SH-SY5Y (cell line): Measurements from ENCODE around the gene ZMIZ1.

Experiments used
- GATA2 ChIP-seq: IDR thresholded peaks from 2 replicates; pipeline ENCODE4 v1.6.1; 2011; ENCODE audit warnings: mild to moderate bottlenecking, low read depth, low read length
- GATA3 ChIP-seq: IDR thresholded peaks from 2 replicates; pipeline ENCODE4 v1.6.1; 2011; ENCODE audit warnings: low read depth, mild to moderate bottlenecking, low read length, moderate library complexity

ZMIZ1 gene

GRCh38 chr10:79112881-79113431, 44.2 kb downstream of the ZMIZ1 start:
- no peak for TF ChIP-seq GATA3
- TF ChIP-seq GATA2 = no peak

- TF ChIP-seq GATA2 (no peak), GATA3 (no peak)
Measured at GRCh38 chr10:79113827-79114226, 45.1 kb downstream of the ZMIZ1 start.

GRCh38 chr10:79115302-79115701, 46.5 kb downstream of the ZMIZ1 start:
- no peak for TF ChIP-seq GATA2
- TF ChIP-seq GATA3 = no peak

GRCh38 chr10:79116368-79116767, 47.6 kb downstream of the ZMIZ1 start:
- TF ChIP-seq GATA3 = no peak
- no peak for TF ChIP-seq GATA2

GRCh38 chr10:79116801-79117723, 48.3 kb downstream of the ZMIZ1 start:
- TF ChIP-seq GATA3 = no peak
- no peak for TF ChIP-seq GATA2

GRCh38 chr10:79118286-79119202, 49.8 kb downstream of the ZMIZ1 start:
- TF ChIP-seq GATA3 (no peak), GATA2 (no peak)

- TF ChIP-seq GATA2 (no peak), GATA3 (no peak)
Measured at GRCh38 chr10:79119306-79119705, 50.5 kb downstream of the ZMIZ1 start.

GRCh38 chr10:79123547-79123963, 54.8 kb downstream of the ZMIZ1 start:
- TF ChIP-seq GATA2 (no peak), GATA3 (no peak)

- TF ChIP-seq GATA3 = no peak
- TF ChIP-seq GATA2 = no peak
Measured at GRCh38 chr10:79124066-79124465, 55.3 kb downstream of the ZMIZ1 start.

GRCh38 chr10:79125092-79125491, 56.3 kb downstream of the ZMIZ1 start:
- TF ChIP-seq GATA3 = no peak
- no peak for TF ChIP-seq GATA2

- no peak for TF ChIP-seq GATA3
- TF ChIP-seq GATA2 = no peak
Measured at GRCh38 chr10:79126351-79127080, 57.8 kb downstream of the ZMIZ1 start.

GRCh38 chr10:79127151-79127961, 58.6 kb downstream of the ZMIZ1 start:
- TF ChIP-seq GATA3 = no peak
- no peak for TF ChIP-seq GATA2
